IMR-90 (cell line): ENCODE measurements around the gene BASP1. TPM values are rescaled to one million over a fixed set of nuclear protein-coding genes. Genes with fewer than 3 reads are reported as not detected.

Experiments used
- ATAC-seq: fragments of 200-7000 bp; cut with Tn5 transposase; 2 replicates; pipeline ENCODE4 v1.9.1; 2020; ENCODE audit warnings: low read depth, mild to moderate bottlenecking, moderate library complexity
- BruUV-seq: library from RNA; stranded (reverse); fragments of 400-500 nt; replicated peaks from 2 replicates; lab custom pipeline; 2021; lab: Mats Ljungman, UMichigan
- CTCF ChIA-PET: fragments of 300-600 bp; formaldehyde crosslinking; extraction: SDS; loops from one replicate; lab custom pipeline; 2021; ENCODE audit warnings: antibody characterized with exemption; lab: Yijun Ruan, JAX
- POLR2A ChIA-PET: fragments of 300-600 bp; sonication (Branson Sonifier 250); formaldehyde crosslinking; loops from one replicate; lab custom pipeline; 2022; ENCODE audit warnings: antibody characterized with exemption; ENCODE audit not compliant: unreplicated experiment; lab: Charles Lee
- DNase-seq: peaks from one replicate; pipeline ENCODE4 v3.0.0; 2013
- H2AFZ ChIP-seq: replicated peaks from 2 replicates; pipeline ENCODE3; 2013; ENCODE audit warnings: low read length, mild to moderate bottlenecking; ENCODE audit not compliant: poor library complexity
- H2AK5ac ChIP-seq: 2 replicates; pipeline ENCODE4 v1.6.1; 2013; ENCODE audit warnings: low read depth, low read length, inconsistent platforms
- H2AK9ac ChIP-seq: replicated peaks from 2 replicates; pipeline ENCODE3; 2013; ENCODE audit warnings: mild to moderate bottlenecking, low read depth, low read length, moderate library complexity; ENCODE audit not compliant: poor library complexity
- H2BK120ac ChIP-seq: 2 replicates; pipeline ENCODE4 v1.6.1; 2013; ENCODE audit warnings: low read depth, low read length, inconsistent platforms
- H2BK15ac ChIP-seq: 3 replicates; pipeline ENCODE4 v1.6.1; 2013; ENCODE audit warnings: low read depth, low read length, inconsistent platforms
- H2BK20ac ChIP-seq: 2 replicates; pipeline ENCODE4 v1.6.1; 2013; ENCODE audit warnings: low read depth, mild to moderate bottlenecking, inconsistent platforms, low read length, moderate library complexity
- H2BK5ac ChIP-seq: 2 replicates; pipeline ENCODE4 v1.6.1; 2013; ENCODE audit warnings: mild to moderate bottlenecking, low read depth, low read length, inconsistent platforms; ENCODE audit not compliant: poor library complexity, severe bottlenecking
- H3K14ac ChIP-seq: replicated peaks from 2 replicates; pipeline ENCODE4 v1.6.1; 2013; ENCODE audit warnings: low read depth, low read length, inconsistent platforms
- H3K18ac ChIP-seq: 2 replicates; pipeline ENCODE4 v1.6.1; 2013; ENCODE audit warnings: low read depth, low read length, control low read depth
- H3K23ac ChIP-seq: 2 replicates; pipeline ENCODE4 v1.6.1; 2013; ENCODE audit warnings: low read depth, low read length, inconsistent platforms
- H3K27ac ChIP-seq: 2 replicates; pipeline ENCODE4 v1.5.1; 2013; ENCODE audit warnings: mild to moderate bottlenecking, control low read depth, low read length; ENCODE audit not compliant: insufficient read depth
- H3K27me3 ChIP-seq: 2 replicates; pipeline ENCODE4 v1.6.1; 2013; ENCODE audit warnings: low read length; ENCODE audit not compliant: control insufficient read depth, insufficient read depth
- H3K36me3 ChIP-seq: 2 replicates; pipeline ENCODE4 v1.6.1; 2013; ENCODE audit warnings: low read length, mixed read lengths; ENCODE audit not compliant: control insufficient read depth, insufficient read depth
- H3K4ac ChIP-seq: 2 replicates; pipeline ENCODE4 v1.6.1; 2013; ENCODE audit warnings: low read depth, low read length, inconsistent platforms
- H3K4me1 ChIP-seq: 2 replicates; pipeline ENCODE4 v1.6.1; 2013; ENCODE audit warnings: low read length, mixed read lengths; ENCODE audit not compliant: control insufficient read depth, insufficient read depth
- H3K4me2 ChIP-seq: 2 replicates; pipeline ENCODE4 v1.6.1; 2013; ENCODE audit warnings: low read depth, mild to moderate bottlenecking, control low read depth, low read length, moderate library complexity
- H3K4me3 ChIP-seq: 2 replicates; pipeline ENCODE4 v1.5.1; 2013; ENCODE audit warnings: low read depth, mild to moderate bottlenecking, control low read depth, low read length, moderate library complexity; ENCODE audit not compliant: insufficient read depth
- H3K56ac ChIP-seq: 2 replicates; pipeline ENCODE4 v1.6.1; 2013; ENCODE audit warnings: low read length, inconsistent platforms; ENCODE audit not compliant: insufficient read depth; ENCODE audit errors: extremely low read depth
- H3K79me1 ChIP-seq, 2 experiments: 2 replicates each; pipeline ENCODE4 v1.6.1; 2013; ENCODE audit warnings: low read length in 2 of 2, inconsistent platforms in 1 of 2, low read depth in 1 of 2
- H3K9ac ChIP-seq: 2 replicates; pipeline ENCODE4 v1.6.1; 2013; ENCODE audit warnings: low read depth, low read length, control low read depth
- H3K9me1 ChIP-seq: 2 replicates; pipeline ENCODE4 v1.6.1; 2013; ENCODE audit warnings: low read length, inconsistent platforms; ENCODE audit not compliant: insufficient read depth
- H3K9me3 ChIP-seq: 2 replicates; pipeline ENCODE4 v1.6.1; 2013; ENCODE audit warnings: low read length; ENCODE audit not compliant: control insufficient read depth, insufficient read depth
- H4K20me1 ChIP-seq: 2 replicates; pipeline ENCODE4 v1.6.1; 2013; ENCODE audit warnings: low read length, inconsistent platforms; ENCODE audit not compliant: insufficient read depth
- H4K5ac ChIP-seq: 2 replicates; pipeline ENCODE4 v1.6.1; 2013; ENCODE audit warnings: mild to moderate bottlenecking, low read depth, low read length, control low read depth
- H4K8ac ChIP-seq, 2 experiments: 2 replicates each; pipeline ENCODE4 v1.6.1; 2013; ENCODE audit warnings: low read depth in 2 of 2, low read length in 2 of 2, control low read depth in 1 of 2, inconsistent platforms in 1 of 2
- H4K91ac ChIP-seq: 2 replicates; pipeline ENCODE4 v1.6.1; 2013; ENCODE audit warnings: low read depth, low read length, inconsistent platforms; ENCODE audit not compliant: insufficient read depth
- CEBPB ChIP-seq: IDR thresholded peaks from 2 replicates; pipeline ENCODE4 v1.6.1; 2012; ENCODE audit warnings: low read depth, low read length, improper control_type of control experiment
- ELK1 ChIP-seq: fragments of 150-350 bp; IDR thresholded peaks from 2 replicates; pipeline ENCODE4 v1.6.1; 2016; ENCODE audit warnings: low read depth, mild to moderate bottlenecking, low read length, moderate library complexity, borderline replicate concordance
- FOS ChIP-seq: fragments of 150-350 bp; IDR thresholded peaks from 2 replicates; pipeline ENCODE4 v1.6.1; 2016; ENCODE audit warnings: low read depth, low read length
- MAFK ChIP-seq: IDR thresholded peaks from 2 replicates; pipeline ENCODE4 v1.6.1; 2012; ENCODE audit warnings: low read depth, low read length, improper control_type of control experiment
- MAZ ChIP-seq: IDR thresholded peaks from 2 replicates; pipeline ENCODE4 v1.6.1; 2012; ENCODE audit warnings: low read depth, mild to moderate bottlenecking, low read length, improper control_type of control experiment, moderate library complexity, borderline replicate concordance
- MXI1 ChIP-seq: IDR thresholded peaks from 2 replicates; pipeline ENCODE4 v1.6.1; 2012; ENCODE audit warnings: low read depth, mild to moderate bottlenecking, low read length, moderate library complexity, borderline replicate concordance
- NFE2L2 ChIP-seq: fragments of 150-350 bp; IDR thresholded peaks from 2 replicates; pipeline ENCODE4 v1.6.1; 2016; ENCODE audit warnings: low read depth, mild to moderate bottlenecking, low read length
- POLR2A ChIP-seq: IDR thresholded peaks from 2 replicates; pipeline ENCODE4 v1.6.1; 2012; ENCODE audit warnings: mild to moderate bottlenecking, low read depth, low read length
- RCOR1 ChIP-seq: IDR thresholded peaks from 2 replicates; pipeline ENCODE4 v1.6.1; 2012; ENCODE audit warnings: mild to moderate bottlenecking, low read length, improper control_type of control experiment; ENCODE audit not compliant: insufficient replicate concordance
- RFX5 ChIP-seq: IDR thresholded peaks from 2 replicates; pipeline ENCODE4 v1.8.0; 2012; ENCODE audit warnings: low read depth, mild to moderate bottlenecking, low read length, moderate library complexity
- SMC3 ChIP-seq: fragments of 150-350 bp; IDR thresholded peaks from 2 replicates; pipeline ENCODE4 v1.6.1; 2016; ENCODE audit warnings: low read depth, mild to moderate bottlenecking, antibody characterized with exemption, low read length, moderate library complexity
- WGBS, 2 experiments: methylation state at CpG; one replicate each; pipeline versions ENCODE4 v1.1.5 to v1.1.7; 2013; ENCODE audit warnings: missing lambda C conversion rate in 2 of 2; ENCODE audit not compliant: insufficient read length in 1 of 2; ENCODE audit errors: extremely low coverage in 2 of 2; 5-methylcytosine and 5-hydroxymethylcytosine counted together
- dilution Hi-C: fragments of 300-500 bp; cut with HindIII; formaldehyde crosslinking; loops from one replicate; pipeline ENCODE4 v1.14.3; 2018; ENCODE audit warnings: low sequenced_read_pairs; ENCODE audit not compliant: unreplicated experiment
- in situ Hi-C: fragments of 300-500 bp; cut with MboI; formaldehyde crosslinking; loops from 3 replicates; pipeline ENCODE4 v1.14.3; 2019; ENCODE audit warnings: low sequenced_read_pairs, inconsistent platforms, mixed read lengths
- intact Hi-C: fragments of 100-400 bp; cut with micrococcal nuclease; formaldehyde crosslinking; loops from 2 replicates; pipeline ENCODE4 v1.10.0; 2022
- polyA plus RNA-seq, 3 experiments: library from polyadenylated mRNA; depleted of rRNA; stranded (reverse); fragments of >200 nt; gene quantifications; 2 replicates each; pipeline ENCODE4 v1.2.3, GENCODE V29; 2012; ENCODE audit warnings: low replicate concordance in 1 of 3
- total RNA-seq: library from RNA; depleted of rRNA; stranded (reverse); fragments of >200 nt; gene quantifications from 2 replicates; pipeline ENCODE4 v1.2.3, GENCODE V29; 2012
- TF ChIP-seq, protein P1 (sequence below): conservative IDR thresholded peaks from 2 replicates; pipeline ENCODE4 v1.5.1; 2012; ENCODE audit warnings: mild to moderate bottlenecking, low read depth, low read length, improper control_type of control experiment

BASP1 gene
- total and polyA plus RNA-seq, 2 of the 4 experiments (the other 2 are of a cell fraction), result 39.6 to 103 TPM

DNA sequence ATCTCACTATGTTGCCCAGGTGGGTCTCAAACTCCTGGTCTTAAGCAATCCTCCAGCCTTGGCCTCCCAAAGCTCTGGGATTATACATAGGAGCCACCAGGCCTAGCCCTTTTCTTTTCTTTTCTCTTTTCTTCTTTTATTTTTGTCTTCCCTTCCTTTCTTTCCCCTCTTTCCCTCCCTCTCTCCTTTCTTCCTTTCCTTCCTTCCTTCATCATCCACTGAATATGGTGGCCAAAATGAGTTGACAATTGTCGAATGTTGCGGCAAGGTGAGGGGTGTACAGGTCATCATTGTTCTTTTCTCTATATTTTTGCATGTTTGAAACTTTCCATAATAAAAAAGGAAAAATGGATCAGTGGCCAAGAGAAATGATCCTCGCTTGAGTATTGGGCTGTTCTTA lies 32.1 kb upstream of the BASP1 start (continued):
- no peak for TF ChIP-seq MAZ

DNA sequence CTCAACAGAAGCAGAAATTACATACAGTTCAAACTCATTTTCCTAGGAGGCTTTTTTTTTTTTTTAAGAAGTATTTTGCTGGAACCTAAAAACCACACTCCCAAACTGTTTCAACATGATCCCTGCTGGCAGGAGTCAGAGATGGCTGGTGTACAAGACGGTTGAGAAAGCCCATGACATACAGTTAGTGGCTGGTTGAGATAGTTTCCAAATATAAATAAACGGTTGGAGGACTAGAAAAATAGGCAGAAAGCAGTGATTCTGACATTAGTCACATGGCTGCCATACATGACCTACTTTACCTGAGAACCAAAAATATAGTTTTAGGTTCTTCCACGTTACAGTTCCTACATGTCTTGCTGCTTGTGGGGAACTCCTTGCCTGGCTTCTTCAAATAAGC lies 31.7 kb upstream of the BASP1 start:
- dilution Hi-C loops, result loop anchor here (25.0 kb wide), 1 partner anchor 398 kb away; no protein-coding TSS in a partner anchor
- Histone ChIP-seq H3K79me1 (peaks cover 14 to 60% of the 10 kb centered on the region in 2 experiments; a peak in 3 of 4 replicates), H4K91ac (peak overlapping the region; percentile 98), H3K18ac (peak overlapping the region; percentile 99), H4K5ac (peak overlapping the region; percentile 91), H2AK5ac (peak overlapping the region; percentile 96), H3K9me3 (no peaks in the 10 kb centered on the region), H3K23ac (peak overlapping the region; percentile 4; the same call in 1 of the 2 replicates), H3K27me3 (no peaks in the 10 kb centered on the region), H2BK15ac (peak overlapping the region; percentile 46; the same call in 2 of the 3 replicates), H3K9me1 (peaks cover 28% of the 10 kb centered on the region), H3K4me1 (peaks cover 45% of the 10 kb centered on the region), H3K14ac (peak overlapping the region; percentile 91; the same call in 1 of the 2 replicates), H3K4me2 (peak overlapping the region; percentile 56), H2BK120ac (peak overlapping the region; percentile 97), H3K9ac (peak overlapping the region; percentile 39), H2AFZ (no peak overlapping the region), H4K8ac (peak overlapping the region; percentile 80 to 92), H3K56ac (peak overlapping the region; percentile 16), H2BK5ac (peak overlapping the region; percentile 98), H2BK20ac (peak overlapping the region; percentile 91), H3K4ac (peak overlapping the region; percentile 92), H4K20me1 (peaks cover 8% of the 10 kb centered on the region; the same call in 1 of the 2 replicates), H3K4me3 (no peak overlapping the region), H2AK9ac (no peak overlapping the region), H3K27ac (peak overlapping the region; percentile 93), H3K36me3 (no peaks in the 10 kb centered on the region)
- peak; percentile 36 for ATAC-seq
- peak; percentile 98 for DNase-seq
- ChIA-PET POLR2A (interaction anchor here (0.6 kb wide), 1 partner anchor 133 kb away, joined by 6 read pairs; no protein-coding TSS in a partner anchor), CTCF (interaction anchor here (1.8 kb wide), 1 partner anchor 53 kb away, joined by 7 read pairs; no protein-coding TSS in a partner anchor)
- intact Hi-C loops, result loop anchor here (1.0 to 5.0 kb wide), 3 partner anchors 165 to 249 kb away; partner anchors contain the start of gene MYO10
- in situ Hi-C loops, result loop anchor here (5.0 to 10.0 kb wide), 4 partner anchors 58 to 393 kb away; no protein-coding TSS in a partner anchor
- WGBS, 2 experiments, result no CpG with 5 or more reads among the region's 3 CpGs
- BruUV-seq, result no TSS peak
- TF ChIP-seq MXI1 (peak; percentile 61; the same call in 1 of the 2 replicates), CEBPB (peak; percentile 94), ELK1 (no peak), RCOR1 (no peak), SMC3 (peak; percentile 11; the same call in 1 of the 2 replicates), POLR2A (no peak; the same call in 1 of the 2 replicates), FOS (peak; percentile 66), RFX5 (no peak), MAFK (no peak), NFE2L2 (no peak)
- TF ChIP-seq, protein P1, sequence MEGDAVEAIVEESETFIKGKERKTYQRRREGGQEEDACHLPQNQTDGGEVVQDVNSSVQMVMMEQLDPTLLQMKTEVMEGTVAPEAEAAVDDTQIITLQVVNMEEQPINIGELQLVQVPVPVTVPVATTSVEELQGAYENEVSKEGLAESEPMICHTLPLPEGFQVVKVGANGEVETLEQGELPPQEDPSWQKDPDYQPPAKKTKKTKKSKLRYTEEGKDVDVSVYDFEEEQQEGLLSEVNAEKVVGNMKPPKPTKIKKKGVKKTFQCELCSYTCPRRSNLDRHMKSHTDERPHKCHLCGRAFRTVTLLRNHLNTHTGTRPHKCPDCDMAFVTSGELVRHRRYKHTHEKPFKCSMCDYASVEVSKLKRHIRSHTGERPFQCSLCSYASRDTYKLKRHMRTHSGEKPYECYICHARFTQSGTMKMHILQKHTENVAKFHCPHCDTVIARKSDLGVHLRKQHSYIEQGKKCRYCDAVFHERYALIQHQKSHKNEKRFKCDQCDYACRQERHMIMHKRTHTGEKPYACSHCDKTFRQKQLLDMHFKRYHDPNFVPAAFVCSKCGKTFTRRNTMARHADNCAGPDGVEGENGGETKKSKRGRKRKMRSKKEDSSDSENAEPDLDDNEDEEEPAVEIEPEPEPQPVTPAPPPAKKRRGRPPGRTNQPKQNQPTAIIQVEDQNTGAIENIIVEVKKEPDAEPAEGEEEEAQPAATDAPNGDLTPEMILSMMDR, result no peak
